H1 (cell line): ENCODE results near the gene CNTN5.

ENCODE experiments used
- CEBPB ChIP-seq: IDR thresholded peaks from 2 replicates; pipeline ENCODE4 v1.6.1; 2012; ENCODE audit warnings: low read depth, low read length
- FOSL1 ChIP-seq: IDR thresholded peaks from 2 replicates; pipeline ENCODE4 v1.6.1; 2011; ENCODE audit warnings: mild to moderate bottlenecking, low read depth, low read length, moderate library complexity; ENCODE audit not compliant: insufficient read depth
- RXRA ChIP-seq: IDR thresholded peaks from 2 replicates; pipeline ENCODE4 v1.6.1; 2011; ENCODE audit warnings: low read depth, mild to moderate bottlenecking, low read length, moderate library complexity; ENCODE audit not compliant: insufficient read depth

DNA sequence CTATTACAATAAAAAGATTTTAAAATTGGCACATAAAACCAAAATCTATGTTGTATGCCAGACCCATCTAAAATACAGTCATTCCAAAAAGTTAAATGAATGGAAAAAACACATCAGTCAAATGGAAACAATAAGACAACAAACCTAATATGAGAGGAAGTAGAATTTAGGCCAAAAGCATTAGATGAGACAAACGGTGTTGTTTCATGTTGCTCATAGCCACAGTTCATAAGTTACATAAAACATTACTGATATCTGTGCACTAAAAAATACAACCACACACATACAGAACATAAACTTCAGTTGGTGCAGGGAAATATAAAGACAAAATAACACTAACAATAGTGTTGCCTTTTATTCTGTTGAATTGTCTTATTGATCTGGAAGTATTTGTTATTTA lies 661.9 kb downstream of the CNTN5 start:
- TF ChIP-seq FOSL1 (no peak), RXRA (no peak), CEBPB (no peak)
